SK-N-SH treated with all-trans-retinoic acid at 6 μM for 48 hours (cell line): ENCODE measurements around the gene DOK6.

Source experiments
- ARNTL ChIP-seq: fragments of 450-650 bp; formaldehyde crosslinking; IDR thresholded peaks from 2 replicates; pipeline ENCODE4 v1.5.0; 2020; ENCODE audit warnings: low read depth, mild to moderate bottlenecking, moderate library complexity, borderline replicate concordance
- BACH2 ChIP-seq: fragments of 250-450 bp; sonication (Bioruptor Pico); IDR thresholded peaks from 2 replicates; pipeline ENCODE4 v1.9.0; 2021; ENCODE audit warnings: mild to moderate bottlenecking, borderline replicate concordance
- ESRRG ChIP-seq: fragments of 250-450 bp; sonication (Bioruptor Pico); IDR thresholded peaks from 2 replicates; pipeline ENCODE4 v1.6.1; 2021; ENCODE audit warnings: mild to moderate bottlenecking
- OSR1 ChIP-seq: fragments of 250-450 bp; sonication (Bioruptor Pico); IDR thresholded peaks from 2 replicates; pipeline ENCODE4 v1.8.0; 2022; ENCODE audit warnings: moderate library complexity, mild to moderate bottlenecking, inconsistent platforms
- PPARA ChIP-seq: fragments of 250-450 bp; sonication (Bioruptor Pico); IDR thresholded peaks from 2 replicates; pipeline ENCODE4 v1.5.0; 2020; ENCODE audit warnings: mild to moderate bottlenecking, borderline replicate concordance
- RARB ChIP-seq: fragments of 250-450 bp; sonication (Bioruptor Pico); IDR thresholded peaks from 2 replicates; pipeline ENCODE4 v1.8.0; 2021; ENCODE audit warnings: mild to moderate bottlenecking, moderate library complexity
- ZFP3 ChIP-seq: fragments of 250-450 bp; sonication (Bioruptor Pico); IDR thresholded peaks from 2 replicates; pipeline ENCODE4 v1.5.0; 2020; ENCODE audit warnings: mild to moderate bottlenecking, moderate library complexity
- ZNF8 ChIP-seq: fragments of 450-650 bp; formaldehyde crosslinking; IDR thresholded peaks from 2 replicates; pipeline ENCODE4 v1.5.0; 2020; ENCODE audit warnings: mild to moderate bottlenecking, moderate library complexity

DNA sequence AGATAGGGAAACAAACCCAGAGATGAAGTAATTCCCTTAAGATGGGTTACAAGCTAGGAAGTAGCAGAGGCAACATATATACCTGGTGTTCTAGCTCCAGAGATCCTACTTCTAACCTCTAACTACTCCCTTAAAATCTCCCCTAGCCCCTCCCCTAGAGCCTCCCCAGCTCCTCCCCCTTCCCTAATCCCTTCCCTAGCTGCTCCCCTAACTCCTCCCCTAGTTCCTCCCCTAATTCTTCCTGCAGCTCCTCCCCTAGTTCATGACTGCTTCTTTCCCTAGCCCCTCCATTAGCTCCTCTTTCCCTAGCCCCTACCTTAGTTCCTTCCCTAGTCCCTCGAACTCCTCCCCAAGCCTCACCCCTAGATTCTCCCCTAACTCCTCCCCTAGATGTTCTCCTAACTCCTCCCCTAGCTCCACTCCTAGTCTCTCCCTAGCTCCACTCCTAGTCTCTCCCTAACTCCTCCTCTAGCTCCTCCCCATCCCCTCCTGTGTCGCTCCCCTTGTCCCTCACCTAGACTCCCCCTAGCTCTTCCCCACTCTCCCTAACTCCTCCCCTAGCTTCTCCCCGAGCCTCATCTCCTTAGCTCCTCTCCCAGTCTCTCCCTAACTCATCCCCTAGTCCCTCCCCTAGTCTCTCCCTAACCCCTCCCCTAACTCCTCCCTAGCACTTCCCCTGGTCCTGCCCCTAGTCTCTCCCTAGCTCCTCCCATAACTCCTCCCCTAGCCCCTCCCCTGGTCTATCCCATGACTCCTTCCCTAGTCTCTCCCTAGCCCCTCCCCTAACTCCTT lies 438.1 kb downstream of the DOK6 start:
- TF ChIP-seq PPARA (no peak), ESRRG (no peak), ZFP3 (CRISPR knock-in tag) (no peak), RARB (CRISPR knock-in tag) (no peak), ARNTL (CRISPR knock-in tag) (no peak), ZNF8 (CRISPR knock-in tag) (no peak), BACH2 (CRISPR knock-in tag) (no peak), OSR1 (CRISPR knock-in tag) (no peak)
